HFFc6 (cell line): ENCODE results near the gene HDAC9. TPM values are rescaled to one million over a fixed set of nuclear protein-coding genes. Genes with fewer than 3 reads are reported as not detected.
A peak's percentile ranks its signal among the peaks of the same experiment; 100 is the strongest.
"Not testable (repeated sequence)": the region's sequence is repeated elsewhere in the genome, so short reads cannot be mapped to it uniquely, and the experiment has no call there.

Experiments used
- DNase-seq: peaks from one replicate; pipeline ENCODE4 v3.0.0-alpha.2; 2018
- H3K27ac Mint-ChIP-seq: 2 replicates; pipeline ENCODE4 v1.8.0; 2020; ENCODE audit warnings: mild to moderate bottlenecking, mixed read lengths
- H3K27me3 Mint-ChIP-seq: 2 replicates; pipeline ENCODE4 v1.8.0; 2021; ENCODE audit warnings: mild to moderate bottlenecking, moderate library complexity, mixed read lengths; ENCODE audit not compliant: insufficient read depth
- H3K36me3 Mint-ChIP-seq: 2 replicates; pipeline ENCODE4 v1.8.0; 2021; ENCODE audit warnings: low read depth, mixed read lengths
- H3K4me1 Mint-ChIP-seq: 2 replicates; pipeline ENCODE4 v1.8.0; 2020; ENCODE audit warnings: low read depth, mixed read lengths
- H3K4me3 Mint-ChIP-seq: 2 replicates; pipeline ENCODE4 v1.8.0; 2020; ENCODE audit warnings: mild to moderate bottlenecking, moderate library complexity, mixed read lengths
- H3K9me3 Mint-ChIP-seq: 2 replicates; pipeline ENCODE4 v1.8.0; 2020; ENCODE audit warnings: mild to moderate bottlenecking, mixed read lengths
- total RNA-seq, 6 experiments: library from RNA; stranded (reverse); fragmentation: NEBNext Ultra II Directional; extraction: Animal tissue kit (Norgen Biotek cat#: 25700); gene quantifications; 2 replicates in 1 of 6; 3 replicates in 5 of 6; pipeline ENCODE4 v1.2.3, GENCODE V29; 2021
- TF ChIP-seq, protein P1 (sequence below): fragments of 200-600 bp; sonication (generic); IDR thresholded peaks from 2 replicates; pipeline ENCODE4 v1.5.0; 2021; ENCODE audit warnings: antibody characterized with exemption, mild to moderate bottlenecking

Gene HDAC9
- total RNA-seq, 6 experiments from 2014 or later = 11.5 to 29.2 (median 13.2) TPM

DNA sequence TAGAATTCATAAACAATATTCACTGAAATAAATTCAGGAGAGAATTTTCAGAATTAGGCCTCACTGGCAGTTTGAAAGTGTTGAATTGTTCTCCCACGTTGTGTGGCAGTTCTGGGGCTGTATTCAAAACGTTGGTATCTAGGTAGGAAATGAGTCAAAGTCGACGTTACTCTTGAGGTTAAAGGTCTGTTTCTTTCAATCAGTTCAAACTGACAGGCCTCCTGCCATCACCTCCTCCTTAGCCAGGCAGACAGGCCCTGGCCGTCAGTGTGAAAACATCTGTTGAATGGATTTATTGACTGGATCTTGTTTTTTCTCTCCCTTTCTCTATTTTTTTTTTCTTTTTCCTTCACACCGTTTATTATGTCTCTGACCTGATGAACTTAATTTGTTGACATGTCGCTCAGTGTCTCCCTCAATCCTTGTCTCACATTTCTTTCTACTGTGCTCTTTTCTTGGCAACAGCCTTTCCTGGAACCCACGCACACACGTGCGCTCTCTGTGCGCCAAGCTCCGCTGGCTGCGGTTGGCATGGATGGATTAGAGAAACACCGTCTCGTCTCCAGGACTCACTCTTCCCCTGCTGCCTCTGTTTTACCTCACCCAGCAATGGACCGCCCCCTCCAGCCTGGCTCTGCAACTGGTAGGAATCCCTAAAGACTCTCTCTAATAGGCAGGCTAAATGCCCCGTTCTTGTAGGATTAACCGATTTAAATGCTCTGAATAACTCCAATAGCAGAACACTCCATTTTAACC lies 231.7 kb downstream of the HDAC9 start:
- Mint-ChIP-seq H3K9me3 (no peaks in the 10 kb centered on the region), H3K4me3 (no peak overlapping the region), H3K27ac (no peak overlapping the region), H3K27me3 (no peaks in the 10 kb centered on the region), H3K4me1 (peaks cover 6% of the 10 kb centered on the region; the same call in 1 of the 2 replicates), H3K36me3 (no peaks in the 10 kb centered on the region)
- TF ChIP-seq, protein P1, sequence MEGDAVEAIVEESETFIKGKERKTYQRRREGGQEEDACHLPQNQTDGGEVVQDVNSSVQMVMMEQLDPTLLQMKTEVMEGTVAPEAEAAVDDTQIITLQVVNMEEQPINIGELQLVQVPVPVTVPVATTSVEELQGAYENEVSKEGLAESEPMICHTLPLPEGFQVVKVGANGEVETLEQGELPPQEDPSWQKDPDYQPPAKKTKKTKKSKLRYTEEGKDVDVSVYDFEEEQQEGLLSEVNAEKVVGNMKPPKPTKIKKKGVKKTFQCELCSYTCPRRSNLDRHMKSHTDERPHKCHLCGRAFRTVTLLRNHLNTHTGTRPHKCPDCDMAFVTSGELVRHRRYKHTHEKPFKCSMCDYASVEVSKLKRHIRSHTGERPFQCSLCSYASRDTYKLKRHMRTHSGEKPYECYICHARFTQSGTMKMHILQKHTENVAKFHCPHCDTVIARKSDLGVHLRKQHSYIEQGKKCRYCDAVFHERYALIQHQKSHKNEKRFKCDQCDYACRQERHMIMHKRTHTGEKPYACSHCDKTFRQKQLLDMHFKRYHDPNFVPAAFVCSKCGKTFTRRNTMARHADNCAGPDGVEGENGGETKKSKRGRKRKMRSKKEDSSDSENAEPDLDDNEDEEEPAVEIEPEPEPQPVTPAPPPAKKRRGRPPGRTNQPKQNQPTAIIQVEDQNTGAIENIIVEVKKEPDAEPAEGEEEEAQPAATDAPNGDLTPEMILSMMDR = no peak
- DNase-seq = no peak

- peaks cover 11% of the 10 kb centered on the region; the same call in 1 of the 2 replicates for H3K9me3 Mint-ChIP-seq
- H3K27ac Mint-ChIP-seq, H3K4me1 Mint-ChIP-seq, H3K27me3 Mint-ChIP-seq, H3K4me3 Mint-ChIP-seq, DNase-seq: not testable (repeated sequence)
- H3K36me3 Mint-ChIP-seq = peaks cover 14% of the 10 kb centered on the region
Observed at GRCh38 chr7:18736012-18736411, 240.5 kb downstream of the HDAC9 start.

GRCh38 chr7:18740579-18740988 lies 245.0 kb downstream of the HDAC9 start:
- TF ChIP-seq, protein P1 = no peak
- no peaks in the 10 kb centered on the region for H3K4me1 Mint-ChIP-seq
- peaks cover 4% of the 10 kb centered on the region; the same call in 1 of the 2 replicates for H3K9me3 Mint-ChIP-seq
- no peaks in the 10 kb centered on the region for H3K27me3 Mint-ChIP-seq
- DNase-seq = no peak
- no peak overlapping the region for H3K4me3 Mint-ChIP-seq
- H3K36me3 Mint-ChIP-seq = peaks cover 6% of the 10 kb centered on the region; the same call in 1 of the 2 replicates
- no peak overlapping the region for H3K27ac Mint-ChIP-seq

GRCh38 chr7:18753972-18754610 lies 258.5 kb downstream of the HDAC9 start:
- Mint-ChIP-seq H3K27me3 (no peaks in the 10 kb centered on the region), H3K36me3 (peaks cover under 1% of the 10 kb centered on the region; the same call in 1 of the 2 replicates), H3K4me1 (peaks cover 27% of the 10 kb centered on the region), H3K27ac (peak overlapping the region; percentile 79), H3K4me3 (peak overlapping the region; percentile 80), H3K9me3 (no peaks in the 10 kb centered on the region)
- peak; percentile 91 for DNase-seq
- TF ChIP-seq, protein P1 = no peak

DNA sequence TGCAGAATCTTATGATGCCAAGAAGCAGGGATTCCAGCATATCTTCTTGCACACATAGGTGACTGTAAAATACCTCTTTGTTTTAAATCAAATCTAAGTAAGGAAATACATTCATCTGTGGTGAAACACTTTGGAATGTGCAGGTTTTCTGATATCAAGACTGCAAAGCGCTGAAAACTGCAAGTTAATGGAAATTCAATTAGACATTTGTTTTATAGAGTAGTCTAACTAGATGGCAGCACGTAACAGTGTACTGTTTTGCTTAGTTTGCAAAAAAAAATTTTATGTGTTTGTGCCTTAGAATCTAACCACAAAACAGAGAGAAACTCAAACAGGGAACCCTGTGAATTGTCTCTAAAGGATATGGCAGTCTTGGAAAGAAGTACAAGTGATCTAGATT lies 259.2 kb downstream of the HDAC9 start:
- H3K36me3 Mint-ChIP-seq = no peaks in the 10 kb centered on the region
- H3K27me3 Mint-ChIP-seq = no peaks in the 10 kb centered on the region
- H3K27ac Mint-ChIP-seq = peak overlapping the region; percentile 79
- TF ChIP-seq, protein P1 = peak; percentile 46; the same call in 1 of the 2 replicates
- no peaks in the 10 kb centered on the region for H3K9me3 Mint-ChIP-seq
- H3K4me3 Mint-ChIP-seq = peak overlapping the region; percentile 80
- peaks cover 27% of the 10 kb centered on the region for H3K4me1 Mint-ChIP-seq
- peak; percentile 23 for DNase-seq

DNA sequence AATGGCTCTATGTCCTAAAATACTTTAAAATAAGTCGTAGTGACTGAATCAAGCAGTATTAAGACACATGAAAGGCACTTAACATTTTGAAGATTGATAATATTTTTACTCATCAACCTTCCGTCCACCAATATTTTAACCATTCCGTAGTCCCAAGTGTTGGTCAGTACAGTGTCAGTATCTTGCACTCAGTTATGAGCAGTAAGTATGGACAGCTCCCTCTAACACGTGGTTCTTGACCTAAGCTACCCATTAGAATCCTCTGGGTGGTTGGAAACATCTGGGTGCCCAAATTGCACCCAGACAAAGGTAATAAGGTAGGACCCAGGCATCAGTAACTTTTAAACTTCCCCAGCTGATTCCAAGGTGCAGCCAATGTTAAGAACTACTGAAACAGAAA lies 260.2 kb downstream of the HDAC9 start:
- DNase-seq = no peak
- Mint-ChIP-seq H3K27ac (no peak overlapping the region), H3K4me1 (peaks cover 27% of the 10 kb centered on the region), H3K27me3 (no peaks in the 10 kb centered on the region), H3K36me3 (no peaks in the 10 kb centered on the region), H3K4me3 (no peak overlapping the region), H3K9me3 (no peaks in the 10 kb centered on the region)
- TF ChIP-seq, protein P1 = no peak
